ENCODE data around the gene UGT1A8. TPM values are rescaled to one million over a fixed set of nuclear protein-coding genes. Genes with fewer than 3 reads are reported as not detected.
A peak's percentile ranks its signal among the peaks of the same experiment; 100 is the strongest.

The UGT1A8 gene
- total and polyA plus RNA-seq, 2 of the 4 experiments (the other 2 are of a cell fraction), result not detected

DNA sequence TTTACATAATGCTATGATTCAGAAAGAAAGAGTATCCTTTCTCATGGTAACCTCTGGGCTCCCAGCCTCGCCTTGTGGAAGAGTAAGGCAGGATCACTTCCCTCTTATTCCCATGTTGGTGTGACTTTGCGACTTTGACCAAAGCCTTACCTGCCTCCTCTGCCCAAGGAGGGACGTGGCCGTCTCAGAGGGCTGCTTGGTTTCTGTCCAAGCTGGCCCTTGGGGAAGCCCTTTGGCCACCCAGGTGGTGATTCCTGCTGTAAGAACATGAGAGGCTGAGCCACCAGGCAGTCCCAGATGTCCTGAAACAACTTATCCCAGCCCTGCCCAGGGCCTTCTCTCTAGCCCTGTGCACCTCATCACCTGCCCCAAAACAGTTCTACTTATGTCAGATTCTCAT is 81.3 kb downstream of the UGT1A8 start:
- Histone ChIP-seq H4K91ac (ENCODE audit: insufficient read depth, low read depth, low read length) (peak overlapping the region; percentile 20; the same call in 1 of the 2 replicates), H3K4ac (ENCODE audit: low read depth, low read length) (no peak overlapping the region), H2BK20ac (ENCODE audit: low read depth, low read length) (no peak overlapping the region), H2AK5ac (ENCODE audit: low read depth, low read length) (no peak overlapping the region), H3K9me1 (ENCODE audit: insufficient read depth, low read length) (no peaks in the 10 kb centered on the region), H2AFZ (replicated peaks; ENCODE audit: low read length, poor library complexity) (no peak overlapping the region), H3K27me3 (ENCODE audit: control insufficient read depth, insufficient read depth, low read length) (no peaks in the 10 kb centered on the region), H3K36me3 (ENCODE audit: control insufficient read depth, insufficient read depth, low read length) (no peaks in the 10 kb centered on the region), H3K18ac (ENCODE audit: low read depth, low read length) (peak overlapping the region; percentile 78), H3K27ac (ENCODE audit: insufficient read depth, low read length) (no peak overlapping the region), H4K20me1 (ENCODE audit: insufficient read depth, low read length) (no peaks in the 10 kb centered on the region), H3K79me1 (ENCODE audit: low read depth in 1 of 2, low read length in 2 of 2) (no peaks in the 10 kb centered on the region), H4K8ac (ENCODE audit: low read depth in 2 of 2, low read length in 2 of 2) (no peak overlapping the region), H3K56ac (ENCODE audit: extremely low read depth, insufficient read depth, low read length) (no peak overlapping the region), H4K5ac (ENCODE audit: low read depth, low read length) (peak overlapping the region; percentile 48; the same call in 1 of the 2 replicates), H3K4me2 (ENCODE audit: low read depth, low read length) (no peak overlapping the region), H2AK9ac (replicated peaks; ENCODE audit: low read depth, low read length, poor library complexity) (no peak overlapping the region), H3K23ac (ENCODE audit: low read depth, low read length) (no peak overlapping the region), H3K9me3 (ENCODE audit: control insufficient read depth, insufficient read depth, low read length) (no peaks in the 10 kb centered on the region), H3K9ac (ENCODE audit: low read depth, low read length) (no peak overlapping the region), H2BK5ac (ENCODE audit: low read depth, low read length, poor library complexity, severe bottlenecking) (no peak overlapping the region), H3K4me1 (ENCODE audit: control insufficient read depth, insufficient read depth, low read length) (peaks cover 4% of the 10 kb centered on the region), H3K4me3 (ENCODE audit: insufficient read depth, low read depth, low read length) (no peak overlapping the region), H2BK15ac (ENCODE audit: low read depth, low read length) (no peak overlapping the region), H2BK120ac (ENCODE audit: low read depth, low read length) (no peak overlapping the region), H3K14ac (replicated peaks; ENCODE audit: low read depth, low read length) (no peak overlapping the region)
- ChIA-PET POLR2A (ENCODE audit: unreplicated experiment) (no interaction called here), CTCF (no interaction called here)
- no peak for TF ChIP-seq CTCF (conservative IDR thresholded peaks at IDR 0.05; ENCODE audit: low read depth, low read length)
- no peak for TF ChIP-seq RAD21 (IDR thresholded peaks at IDR 0.05; ENCODE audit: low read length)
- no peak for TF ChIP-seq RFX5 (IDR thresholded peaks at IDR 0.05; ENCODE audit: low read depth, low read length)
- TF ChIP-seq BHLHE40 (IDR thresholded peaks at IDR 0.05; ENCODE audit: low read depth, low read length), result no peak
- TF ChIP-seq POLR2A (IDR thresholded peaks at IDR 0.05; ENCODE audit: low read depth, low read length), result no peak
- TF ChIP-seq, protein P1, sequence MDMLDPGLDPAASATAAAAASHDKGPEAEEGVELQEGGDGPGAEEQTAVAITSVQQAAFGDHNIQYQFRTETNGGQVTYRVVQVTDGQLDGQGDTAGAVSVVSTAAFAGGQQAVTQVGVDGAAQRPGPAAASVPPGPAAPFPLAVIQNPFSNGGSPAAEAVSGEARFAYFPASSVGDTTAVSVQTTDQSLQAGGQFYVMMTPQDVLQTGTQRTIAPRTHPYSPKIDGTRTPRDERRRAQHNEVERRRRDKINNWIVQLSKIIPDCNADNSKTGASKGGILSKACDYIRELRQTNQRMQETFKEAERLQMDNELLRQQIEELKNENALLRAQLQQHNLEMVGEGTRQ (IDR thresholded peaks at IDR 0.05; ENCODE audit: low read depth, low read length), result no peak
- TF ChIP-seq MXI1 (IDR thresholded peaks at IDR 0.05; ENCODE audit: borderline replicate concordance, low read depth, low read length), result no peak
- TF ChIP-seq MAFK (IDR thresholded peaks at IDR 0.05; ENCODE audit: low read depth, low read length), result no peak
- TF ChIP-seq MAZ (IDR thresholded peaks at IDR 0.05; ENCODE audit: borderline replicate concordance, low read depth, low read length), result no peak
- no peak for TF ChIP-seq SMC3 (IDR thresholded peaks at IDR 0.05; ENCODE audit: low read depth, low read length)
- TF ChIP-seq NFE2L2 (IDR thresholded peaks at IDR 0.05; ENCODE audit: low read depth, low read length), result no peak
- TF ChIP-seq, protein P2, sequence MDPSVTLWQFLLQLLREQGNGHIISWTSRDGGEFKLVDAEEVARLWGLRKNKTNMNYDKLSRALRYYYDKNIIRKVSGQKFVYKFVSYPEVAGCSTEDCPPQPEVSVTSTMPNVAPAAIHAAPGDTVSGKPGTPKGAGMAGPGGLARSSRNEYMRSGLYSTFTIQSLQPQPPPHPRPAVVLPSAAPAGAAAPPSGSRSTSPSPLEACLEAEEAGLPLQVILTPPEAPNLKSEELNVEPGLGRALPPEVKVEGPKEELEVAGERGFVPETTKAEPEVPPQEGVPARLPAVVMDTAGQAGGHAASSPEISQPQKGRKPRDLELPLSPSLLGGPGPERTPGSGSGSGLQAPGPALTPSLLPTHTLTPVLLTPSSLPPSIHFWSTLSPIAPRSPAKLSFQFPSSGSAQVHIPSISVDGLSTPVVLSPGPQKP (IDR thresholded peaks at IDR 0.05; ENCODE audit: borderline replicate concordance, low read depth, low read length), result no peak
- no peak for TF ChIP-seq CHD1 (IDR thresholded peaks at IDR 0.05; ENCODE audit: low read depth, low read length)
- TF ChIP-seq CEBPB (IDR thresholded peaks at IDR 0.05; ENCODE audit: low read depth, low read length), result no peak
- TF ChIP-seq FOS (IDR thresholded peaks at IDR 0.05; ENCODE audit: low read depth, low read length), result no peak
- no peak for TF ChIP-seq RCOR1 (IDR thresholded peaks at IDR 0.05; ENCODE audit: insufficient replicate concordance, low read length)
- no CpG with 5 or more reads among the region's 4 CpGs for WGBS, 2 experiments (ENCODE audit: extremely low coverage in 2 of 2, insufficient read length in 1 of 2)
- dilution Hi-C loops (cut with HindIII; ENCODE audit: low sequenced_read_pairs, unreplicated experiment), result no loop called here
- no TSS peak for BruUV-seq (replicated peaks)
- in situ Hi-C loops (cut with MboI; ENCODE audit: low sequenced_read_pairs), result no loop called here
- ATAC-seq (ENCODE audit: low read depth), result no peak
- DNase-seq, result no peak
- intact Hi-C loops (cut with micrococcal nuclease), result no loop called here

Measured in IMR-90 (cell line).